Measurements from ENCODE around the gene MYMK. TPM values are rescaled to one million over a fixed set of nuclear protein-coding genes. Genes with fewer than 3 reads are reported as not detected.

Gene MYMK
- total RNA-seq, 1 donor from 2014 or later = not detected

DNA sequence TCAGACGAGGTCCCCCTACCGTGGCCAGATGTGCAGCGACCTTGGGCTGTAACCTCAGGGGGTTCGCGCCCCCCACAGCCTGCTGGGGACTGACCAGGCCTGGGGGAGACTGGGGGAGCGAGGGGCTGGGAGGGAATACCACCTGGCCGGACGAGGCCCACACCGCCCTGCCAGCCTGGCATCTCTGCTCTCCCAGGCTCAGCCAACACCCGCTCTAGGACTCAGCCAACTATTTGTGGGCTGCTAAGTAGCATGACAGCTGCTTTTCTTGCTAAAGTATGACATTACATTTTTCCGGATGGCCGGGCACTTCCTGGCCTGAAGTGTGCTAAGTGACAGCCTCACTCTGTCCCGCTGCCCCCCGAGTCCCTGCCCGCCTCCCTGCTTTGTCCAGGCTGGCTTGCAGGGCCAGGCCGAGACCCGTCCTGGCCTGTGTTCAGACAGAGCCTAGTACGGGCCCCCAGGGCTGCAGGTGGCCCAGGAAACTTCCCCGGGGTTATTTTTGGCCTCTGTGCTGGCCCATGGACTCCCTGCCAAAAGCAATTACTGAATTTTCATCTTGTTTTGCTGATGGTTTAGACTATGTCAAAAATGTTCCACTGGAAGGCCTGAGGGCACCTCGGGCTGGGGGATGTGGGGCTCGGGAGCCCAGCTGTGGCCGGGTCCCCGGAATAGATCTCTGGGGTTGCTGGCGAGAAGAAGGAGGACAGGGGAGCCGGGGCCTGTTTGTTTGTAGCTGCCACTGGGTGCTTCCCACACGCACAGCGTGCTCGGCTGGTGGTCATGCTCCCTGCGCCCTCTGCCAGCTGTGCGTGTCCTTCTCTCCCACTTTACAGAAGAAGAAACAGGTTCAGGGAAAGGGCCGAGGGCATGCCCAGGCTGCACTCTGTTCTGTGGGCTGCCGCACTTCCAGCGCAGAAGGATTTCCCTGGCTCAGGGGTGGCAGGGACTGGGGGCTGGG, 32.4 kb downstream of the MYMK start:
- DNase-seq (peak; percentile 31), ATAC-seq (peak; percentile 50)
- intact Hi-C loops (cut with micrococcal nuclease) = no loop called here

DNA sequence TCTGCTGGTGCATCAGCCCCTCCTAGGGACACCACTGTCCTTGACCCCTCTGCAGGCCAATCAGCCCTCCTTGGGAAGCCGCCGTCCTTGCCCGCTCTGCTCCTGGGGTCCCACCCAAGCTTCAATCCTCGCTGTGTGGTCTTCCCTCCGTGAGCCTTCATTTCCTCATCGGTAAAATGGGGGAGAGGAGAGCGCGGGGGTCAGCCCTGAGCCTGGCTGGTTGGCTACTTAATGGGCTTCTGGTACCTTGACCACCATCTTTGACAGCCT, 33.2 kb downstream of the MYMK start:
- intact Hi-C loops (cut with micrococcal nuclease) = no loop called here
- ATAC-seq = no peak
- DNase-seq = no peak

DNA sequence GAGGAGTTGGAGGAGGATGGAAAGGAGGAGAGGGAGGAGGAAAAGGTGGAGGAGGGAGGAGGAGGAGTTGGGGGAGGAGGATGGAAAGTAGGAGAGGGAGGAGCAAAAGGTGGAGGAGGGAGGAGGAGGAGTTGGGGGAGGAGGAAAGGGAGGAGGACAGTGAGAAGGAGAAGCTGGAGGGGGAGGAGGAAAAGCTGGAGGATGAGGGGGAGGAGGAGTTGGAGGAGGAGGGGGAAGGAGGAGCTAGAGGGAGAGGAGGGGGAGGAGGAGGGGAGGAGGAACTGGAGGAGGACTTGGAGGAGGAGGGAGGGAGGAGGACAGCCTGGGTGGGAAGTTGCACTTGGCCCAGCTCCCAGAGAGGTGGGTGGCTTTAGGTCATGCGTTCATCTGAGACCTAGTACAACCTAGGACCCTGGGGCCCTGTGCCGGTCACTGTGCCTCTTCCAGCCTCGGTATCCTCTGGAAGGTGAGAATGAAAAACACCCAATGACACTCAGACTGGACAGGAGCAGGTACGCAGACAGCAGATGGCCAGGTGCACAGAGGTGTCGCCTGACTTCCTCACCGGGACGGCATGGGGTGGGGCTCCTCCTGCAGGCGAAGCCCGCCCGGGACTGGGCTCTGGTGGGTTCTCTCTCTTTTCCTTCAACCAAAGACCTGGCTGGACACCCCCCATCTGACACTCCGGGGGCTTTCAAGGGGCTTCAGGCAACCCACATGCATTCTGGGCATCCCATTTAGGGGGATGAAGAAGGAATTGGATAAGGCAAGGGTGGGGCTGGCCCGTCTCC, 33.7 kb downstream of the MYMK start:
- no peak for ATAC-seq
- peak; percentile 22 for DNase-seq
- intact Hi-C loops (cut with micrococcal nuclease) = no loop called here

DNA sequence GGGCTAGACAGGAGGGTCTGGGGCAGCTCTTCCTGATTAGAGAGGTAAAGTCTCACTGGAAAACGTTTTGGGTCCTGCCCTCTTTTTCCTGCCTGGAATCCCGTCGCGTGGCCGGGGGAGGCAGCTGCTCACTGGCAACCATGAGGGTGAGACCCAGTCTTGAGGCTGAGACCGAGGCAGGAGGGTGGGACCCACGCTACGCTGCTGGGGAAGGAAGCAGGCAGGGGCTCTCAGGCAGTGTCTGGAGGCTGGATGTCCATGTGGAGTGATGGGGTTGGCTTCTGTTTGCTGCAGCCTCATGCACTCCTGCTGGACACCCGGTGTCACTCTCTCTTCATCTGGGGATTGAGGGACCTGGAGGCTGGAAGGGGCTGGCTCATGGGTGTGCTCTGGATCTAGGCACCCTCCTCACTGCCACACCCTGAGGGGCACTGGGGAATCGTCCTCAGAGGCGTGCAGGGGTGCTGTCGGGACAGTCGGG, 34.5 kb downstream of the MYMK start:
- intact Hi-C loops (cut with micrococcal nuclease) = no loop called here
- no peak for ATAC-seq
- peak; percentile 20 for DNase-seq

DNA sequence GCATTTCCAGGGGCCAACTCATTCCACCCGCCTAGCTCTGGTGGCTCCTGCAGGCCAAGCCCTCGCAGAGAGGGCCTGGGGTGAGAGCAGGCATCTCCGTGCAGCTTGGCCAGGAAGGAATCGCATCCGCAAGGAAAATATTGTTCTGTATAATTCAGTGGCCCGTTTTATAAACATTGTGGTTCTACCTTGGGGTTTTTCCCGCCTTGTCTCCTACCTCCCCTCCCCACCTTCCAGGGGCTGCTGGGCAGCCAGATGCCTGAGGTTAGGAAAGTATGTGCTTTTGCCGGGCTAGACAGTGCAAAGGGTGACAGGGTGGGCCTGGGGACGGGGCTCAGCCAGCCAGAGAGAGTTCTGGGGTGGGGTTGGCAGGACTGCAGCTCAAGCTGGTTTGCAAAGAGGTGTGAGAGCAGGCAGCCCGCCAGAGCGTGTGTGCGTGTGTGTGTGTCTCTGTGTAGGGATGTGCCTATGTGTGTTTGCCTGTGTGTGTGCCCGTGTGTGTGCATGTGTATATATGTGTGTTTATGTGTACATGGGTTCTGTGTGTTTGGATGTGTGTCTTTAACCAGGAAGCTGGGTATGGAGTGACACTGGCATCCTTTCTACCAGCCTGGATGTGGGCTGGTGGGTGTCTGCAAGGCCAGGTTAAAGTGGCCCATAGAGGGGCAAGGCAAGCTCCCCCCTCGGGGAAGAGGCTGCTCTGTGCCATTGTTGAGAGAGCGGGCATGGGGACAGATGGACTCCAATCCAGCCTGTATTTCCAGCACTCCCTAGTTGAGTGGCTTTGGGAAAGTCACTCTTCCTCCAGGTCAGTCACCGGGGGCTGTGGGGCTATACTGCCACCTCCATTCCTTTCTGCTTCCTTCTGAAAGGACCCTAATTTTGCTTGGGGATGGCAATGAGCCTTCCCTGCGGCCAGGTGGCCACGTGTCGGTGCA, 35.2 kb downstream of the MYMK start:
- DNase-seq (peak; percentile 25), ATAC-seq (no peak)
- intact Hi-C loops (cut with micrococcal nuclease) = loop anchor here (10.0 kb wide), 2 partner anchors 85 to 305 kb away; no protein-coding TSS in a partner anchor

DNA sequence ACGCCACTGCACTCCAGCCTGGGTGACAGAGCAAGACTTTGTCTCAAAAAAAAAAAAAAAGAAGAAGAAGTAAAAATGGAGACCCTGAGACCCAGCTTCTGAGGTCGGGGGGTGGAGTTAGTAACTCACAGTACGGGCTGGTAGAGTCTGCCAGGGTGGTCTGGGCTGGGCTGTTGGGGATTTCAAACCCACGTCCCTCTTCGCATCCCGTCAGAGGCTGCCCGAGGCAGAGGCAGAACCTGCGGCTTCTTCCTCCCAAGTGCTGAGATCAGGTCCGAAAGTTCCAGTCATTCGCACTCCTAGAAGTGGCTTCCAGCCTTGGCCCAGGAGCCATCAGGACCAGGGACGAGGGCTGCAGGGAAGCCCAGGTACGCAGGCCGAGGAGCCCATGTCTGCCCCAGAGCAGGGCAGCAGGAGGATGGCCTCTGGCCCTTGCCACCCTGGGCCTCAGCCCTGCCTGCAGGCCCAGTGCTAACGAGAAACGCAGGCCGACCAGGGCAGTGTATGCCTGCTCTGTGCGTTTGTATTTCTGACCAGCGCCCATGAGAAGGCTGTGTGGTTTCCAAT, 36.0 kb downstream of the MYMK start:
- intact Hi-C loops (cut with micrococcal nuclease) = loop anchor here (10.0 kb wide), 2 partner anchors 84 to 304 kb away; no protein-coding TSS in a partner anchor
- DNase-seq (peak; percentile 20), ATAC-seq (no peak)

DNA sequence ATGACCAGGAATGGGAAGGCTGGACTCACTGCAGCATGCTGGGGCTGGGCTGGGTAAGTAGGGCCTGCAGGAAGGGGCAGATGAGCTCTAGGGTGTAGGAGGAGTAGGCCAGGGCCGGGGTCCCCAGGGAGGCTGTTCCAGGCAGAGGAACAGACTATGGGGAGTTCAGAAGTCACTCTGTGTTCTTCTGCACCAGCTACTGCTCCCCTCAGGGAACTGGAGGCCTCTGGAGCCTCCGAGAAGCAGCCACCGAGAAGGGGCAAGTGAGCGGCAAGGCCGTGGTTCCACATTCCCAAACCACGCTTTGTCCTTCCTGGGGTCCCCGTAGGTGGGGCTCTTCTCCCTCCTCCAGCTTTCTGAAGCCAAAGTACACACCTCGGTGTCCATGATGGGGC, 37.4 kb downstream of the MYMK start:
- ATAC-seq = no peak
- DNase-seq = no peak
- intact Hi-C loops (cut with micrococcal nuclease) = loop anchor here (10.0 kb wide), 2 partner anchors 83 to 303 kb away; no protein-coding TSS in a partner anchor

DNA sequence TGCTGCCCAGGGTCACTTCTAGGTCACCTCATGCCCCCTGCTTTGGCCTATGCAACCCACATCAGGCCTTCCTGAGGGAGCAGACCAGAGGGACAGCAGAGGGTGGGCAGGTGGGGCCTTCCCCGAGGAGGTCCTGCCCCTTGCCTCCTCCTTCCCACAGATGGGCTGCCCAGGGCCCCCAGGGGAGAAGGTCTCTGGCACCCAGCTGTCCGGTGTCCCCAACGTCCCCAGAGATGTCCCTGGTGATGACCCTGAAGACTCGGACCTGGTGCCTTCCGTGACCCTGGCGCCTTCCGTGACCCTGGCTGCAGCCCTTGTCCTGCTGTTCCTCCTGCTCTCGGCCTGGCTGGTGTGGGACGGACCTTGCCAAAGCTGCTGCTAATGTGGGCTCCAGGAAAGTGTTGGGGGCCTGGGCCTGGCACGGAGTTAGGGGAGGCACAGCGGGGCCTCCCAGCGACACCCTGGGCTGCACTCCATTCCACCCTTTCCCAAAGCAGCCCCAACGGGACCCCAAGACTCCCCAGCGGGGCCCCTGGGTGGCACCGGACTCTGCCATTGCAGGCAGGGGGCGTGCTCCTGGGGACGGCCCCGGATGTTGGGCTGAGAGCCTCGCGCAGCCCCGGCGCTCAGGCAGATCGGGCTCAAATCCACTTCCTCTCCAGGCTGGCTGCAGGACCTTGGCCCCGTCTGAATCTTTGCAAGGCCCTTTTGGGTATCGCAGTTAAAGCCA, 39.1 kb downstream of the MYMK start:
- intact Hi-C loops (cut with micrococcal nuclease) = loop anchor here (10.0 kb wide), 2 partner anchors 81 to 301 kb away; no protein-coding TSS in a partner anchor
- DNase-seq (peak; percentile 26), ATAC-seq (peak; percentile 7)

DNA sequence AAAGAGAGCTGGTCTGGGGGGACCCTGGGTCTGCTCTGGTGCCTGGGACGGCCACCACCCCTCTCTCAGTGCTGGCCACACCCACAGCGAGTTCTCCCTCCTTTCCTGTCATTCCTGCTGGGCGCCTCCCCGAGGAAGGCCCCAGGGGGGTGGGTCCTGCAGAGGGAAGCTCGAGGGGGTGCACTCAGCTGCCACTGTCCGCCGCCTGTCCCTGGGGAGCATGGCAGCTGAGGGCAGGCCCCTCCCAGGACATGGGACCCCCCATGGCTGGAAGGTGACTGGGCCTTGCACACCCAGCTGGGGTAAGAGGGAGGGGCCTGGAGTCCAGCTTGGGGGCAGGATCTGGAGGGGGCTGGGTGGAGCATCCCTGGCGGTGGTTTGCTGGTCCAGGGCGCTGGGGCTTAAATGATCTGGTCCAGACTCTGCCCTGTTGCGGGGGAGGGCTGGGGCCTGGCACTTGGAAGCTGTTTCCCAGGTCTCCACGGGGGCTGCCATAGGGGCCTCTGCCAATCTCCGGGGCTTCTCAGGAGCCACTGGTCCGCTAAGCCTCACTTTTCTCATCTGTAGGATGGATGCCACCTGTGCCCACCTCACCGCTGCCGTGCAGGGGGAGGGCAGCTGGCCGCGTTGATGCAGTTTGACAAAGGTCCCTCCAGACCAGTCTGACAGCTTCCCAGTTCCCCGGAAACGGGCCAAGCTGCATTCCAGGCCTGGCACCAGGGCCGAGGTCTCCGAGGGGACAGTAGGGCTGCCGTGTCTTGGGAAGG, 39.9 kb downstream of the MYMK start:
- no peak for ATAC-seq

DNA sequence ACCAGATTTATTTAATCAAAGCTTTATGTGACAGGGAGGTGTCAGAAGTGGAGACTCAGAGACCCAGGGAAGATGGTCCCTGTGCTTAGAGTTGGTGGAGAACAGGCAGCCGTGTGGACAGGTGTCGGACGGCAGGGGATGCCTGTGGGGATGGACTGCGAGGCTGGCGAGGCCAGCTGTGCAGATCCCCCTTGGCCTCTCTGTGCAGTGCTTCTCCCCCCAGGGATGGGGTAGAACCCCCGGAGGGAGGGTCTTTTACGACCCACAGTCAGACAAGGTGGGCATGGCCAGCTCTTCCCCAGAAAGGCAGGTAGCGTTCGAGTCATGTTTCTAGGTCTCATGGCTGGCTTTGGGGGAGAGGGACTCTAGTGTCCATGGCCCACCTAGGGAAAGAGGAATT, 41.1 kb downstream of the MYMK start:
- DNase-seq = peak; percentile 10
- intact Hi-C loops (cut with micrococcal nuclease) = loop anchor here (10.0 kb wide), 2 partner anchors 79 to 299 kb away; no protein-coding TSS in a partner anchor
- no peak for ATAC-seq

More for the DNA sequence above, 39.9 kb downstream of the MYMK start:
- intact Hi-C loops (cut with micrococcal nuclease) = loop anchor here (10.0 kb wide), 2 partner anchors 80 to 300 kb away; no protein-coding TSS in a partner anchor
- DNase-seq = peak; percentile 23

DNA sequence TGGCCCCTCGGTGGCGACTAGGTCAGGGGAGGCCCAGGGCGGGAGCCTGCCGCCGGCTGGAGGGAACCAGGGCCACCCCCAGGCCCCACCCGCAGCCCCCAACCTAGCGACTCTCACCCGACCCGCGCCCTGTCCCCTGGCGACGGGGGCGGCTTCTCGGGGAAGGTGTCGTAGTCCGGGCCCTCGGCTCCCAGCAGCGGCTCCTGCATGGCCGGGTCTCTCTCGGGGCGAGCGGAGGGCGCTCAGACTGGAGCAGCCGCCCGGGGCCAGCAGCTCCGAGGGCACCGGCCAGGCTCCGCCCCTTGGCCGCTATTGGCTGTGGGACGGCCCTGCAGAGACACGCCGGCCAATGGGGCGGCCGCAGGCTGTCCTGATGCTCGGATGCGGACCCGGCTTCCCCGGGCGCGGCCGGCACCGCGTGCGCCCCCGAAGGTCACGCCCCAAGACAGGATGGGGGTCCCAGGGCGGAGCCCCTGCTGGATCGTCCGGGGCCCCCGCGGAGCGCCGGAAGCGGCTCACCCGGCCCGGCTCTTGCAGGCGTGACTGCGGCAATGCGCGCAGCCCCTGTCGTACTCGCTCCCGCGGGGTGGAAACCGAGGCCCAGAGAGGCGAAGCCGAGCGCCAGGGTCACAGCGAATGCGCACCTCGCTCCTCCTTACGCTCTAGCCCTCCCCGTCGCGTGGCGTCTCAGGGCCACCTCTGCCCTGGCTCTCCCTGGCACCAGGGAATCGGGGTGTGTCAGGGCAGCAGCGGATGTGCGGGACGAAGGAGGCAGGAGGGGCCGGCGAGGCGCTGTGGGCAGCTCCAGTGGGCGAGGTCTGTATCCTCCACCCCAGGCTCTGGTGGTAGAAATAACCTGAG, 45.7 kb downstream of the MYMK start, which contains the start of gene SLC2A6:
Gene SLC2A6 (minus strand): TSS at position 249 of the 861 bp plus-strand sequence. CDS start 40 bp downstream, at position 209.
- DNase-seq (peak; percentile 94), ATAC-seq (peak; percentile 99)
- intact Hi-C loops (cut with micrococcal nuclease) = no loop called here

DNA sequence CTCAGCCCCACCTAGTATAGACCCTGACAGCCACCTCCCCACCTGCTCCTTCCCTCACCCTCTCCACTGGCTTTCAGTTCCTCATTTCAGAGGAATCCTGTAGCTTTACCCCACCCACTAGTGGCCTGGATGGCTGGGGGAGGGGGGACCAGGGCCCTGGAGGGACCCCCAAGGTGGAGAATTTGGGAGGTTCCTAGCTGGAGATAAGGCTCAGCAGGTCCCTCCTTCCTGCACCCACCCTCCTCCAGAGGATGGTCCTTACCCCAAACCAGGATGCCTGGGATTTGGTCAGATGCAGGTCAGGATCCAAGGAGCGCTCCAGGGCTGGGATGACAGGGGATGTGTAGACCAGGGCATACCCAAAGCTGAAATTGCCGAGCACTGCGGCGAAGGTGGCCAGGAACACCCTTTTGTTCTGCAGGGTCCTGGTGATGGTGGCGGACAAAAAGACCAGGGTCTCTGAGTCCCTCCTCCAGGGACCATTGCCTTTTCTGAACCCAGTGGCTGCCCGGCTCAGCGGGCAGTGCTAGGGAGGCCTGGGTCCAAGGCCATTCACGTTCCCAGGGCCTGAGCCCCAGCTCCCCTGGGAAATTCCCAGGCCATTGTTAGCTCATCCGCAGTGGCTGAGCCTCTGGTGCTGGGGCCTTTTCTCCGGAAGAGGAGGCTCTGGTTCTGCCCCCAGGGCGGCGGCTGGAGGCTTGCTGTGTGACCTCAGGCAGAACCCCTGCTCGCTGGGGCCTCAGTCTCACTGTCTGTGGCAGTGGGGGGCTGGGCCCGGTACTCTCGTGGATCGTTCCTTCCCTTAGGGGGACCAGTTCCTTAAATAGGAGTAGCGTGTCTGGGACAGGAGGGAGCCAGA, 46.5 kb downstream of the MYMK start:
- intact Hi-C loops (cut with micrococcal nuclease) = no loop called here
- DNase-seq = peak; percentile 51
- ATAC-seq = peak; percentile 35

DNA sequence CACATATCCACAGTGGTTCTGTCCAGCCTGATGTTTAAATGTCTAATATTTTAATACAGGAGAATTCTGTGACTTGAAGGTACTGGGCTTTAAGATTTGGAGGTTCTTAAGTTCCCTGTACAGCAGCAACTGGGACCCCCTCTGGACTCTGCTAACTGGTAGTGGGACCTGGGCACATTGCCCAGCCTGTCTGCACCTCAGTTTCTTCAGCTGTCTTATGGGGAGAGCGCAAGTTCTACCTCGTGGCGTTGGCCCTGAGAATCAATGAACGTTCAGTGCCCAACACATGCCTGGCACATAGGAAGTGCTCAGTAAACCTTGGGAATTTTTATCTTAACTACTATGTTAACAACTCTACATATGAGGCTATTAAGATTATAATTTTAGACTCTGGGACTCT, 47.3 kb downstream of the MYMK start:
- no peak for ATAC-seq
- DNase-seq = peak; percentile 20
- intact Hi-C loops (cut with micrococcal nuclease) = no loop called here

DNA sequence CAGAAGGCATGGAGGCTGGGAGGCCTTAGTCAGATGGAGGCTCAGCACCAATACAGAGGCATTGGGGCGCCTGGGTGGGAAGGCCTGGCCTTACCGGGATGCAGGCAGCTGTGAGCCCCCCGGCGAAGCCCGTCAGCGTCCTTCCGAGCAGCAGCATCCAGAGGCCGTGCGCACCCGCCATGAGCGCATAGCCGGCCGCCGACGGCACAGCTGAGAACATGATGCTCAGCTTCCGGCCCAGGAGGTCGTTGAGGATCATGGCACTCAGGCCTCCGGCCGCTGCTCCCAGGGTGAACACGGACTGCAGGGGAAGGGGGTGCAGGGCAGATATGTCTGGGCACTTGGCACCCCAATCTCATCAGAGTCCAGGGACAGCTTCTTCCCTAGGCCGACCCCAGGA, 47.8 kb downstream of the MYMK start:
- peak; percentile 8 for DNase-seq

More for the DNA sequence above, 47.8 kb downstream of the MYMK start:
- no peak for ATAC-seq
- intact Hi-C loops (cut with micrococcal nuclease) = no loop called here

All from left ventricle myocardium superior (tissue), 1 donor.